ENCODE data around the gene TTYH2.

TTYH2 gene

DNA sequence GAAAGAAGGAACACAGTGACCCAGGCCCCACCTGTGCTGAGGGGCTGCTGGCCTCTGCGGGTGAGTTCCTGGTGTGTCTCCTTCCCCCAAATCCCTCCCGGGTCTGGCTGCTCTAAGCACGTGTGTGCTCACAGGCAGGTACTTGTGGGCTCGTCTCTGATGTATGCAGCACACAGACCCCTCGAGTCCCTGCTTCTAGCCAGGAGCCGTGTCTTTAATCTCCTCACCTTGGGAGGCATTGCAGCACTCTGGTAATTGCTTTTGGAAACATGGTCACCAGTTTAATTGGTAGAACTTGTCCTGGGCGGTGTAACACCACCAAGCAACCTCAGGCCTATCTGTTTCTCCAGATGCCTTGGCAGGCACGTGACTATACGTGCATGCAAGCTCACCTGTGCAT is 18.7 kb upstream of the TTYH2 start:
- TF ChIP-seq CTCF (IDR thresholded peaks at IDR 0.05; ENCODE audit: low read depth, low read length) = no peak
- no peak for DNase-seq (ENCODE audit: low read depth in 2 of 2)

DNA sequence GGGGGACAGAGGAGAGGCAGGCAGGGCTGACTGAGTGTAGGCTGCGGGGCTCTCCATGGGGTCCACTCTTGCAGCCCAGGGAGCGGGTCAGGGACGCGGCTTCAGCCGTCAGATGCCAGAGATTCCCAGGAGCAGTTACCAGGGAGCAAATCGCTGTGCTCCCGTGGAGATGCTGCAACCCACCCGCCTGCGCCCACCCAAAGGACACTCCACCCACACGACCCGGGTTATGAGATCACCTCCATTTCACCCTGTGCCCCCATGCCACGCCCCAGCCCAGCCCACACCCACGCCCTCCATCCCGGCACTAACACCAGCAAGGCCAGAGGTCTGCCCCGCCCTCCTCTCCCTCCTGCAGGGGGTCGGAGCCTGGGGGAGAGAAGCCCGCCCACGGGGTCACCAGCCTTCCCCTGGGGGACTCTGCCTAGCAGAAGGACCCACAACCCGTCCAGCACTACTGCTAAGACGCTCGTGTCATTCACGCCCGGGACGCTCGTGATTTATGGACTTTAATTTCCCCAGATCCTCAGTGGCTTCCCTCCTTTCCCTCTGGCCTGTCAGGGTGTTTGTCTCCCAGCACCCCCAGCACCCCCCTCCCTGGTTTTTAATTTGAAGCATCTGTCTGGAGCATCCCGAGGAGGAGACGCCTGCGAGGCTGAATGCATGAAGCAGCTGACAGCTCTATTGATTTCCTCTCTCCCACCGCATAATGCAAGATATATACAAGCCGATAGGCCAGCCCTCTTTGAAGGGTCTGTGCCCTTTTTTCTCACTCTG is 16.6 kb upstream of the TTYH2 start:
- no peak for DNase-seq (ENCODE audit: low read depth in 2 of 2)
- H3K4me3 ChIP-seq (replicated peaks in 1 of 2; ENCODE audit: low read depth in 2 of 2, low read length in 2 of 2) = no peak overlapping the region
- TF ChIP-seq CTCF (IDR thresholded peaks at IDR 0.05; ENCODE audit: low read depth, low read length) = no peak

More for the DNA sequence above, 18.7 kb upstream of the TTYH2 start:
- no peak overlapping the region for H3K4me3 ChIP-seq (replicated peaks in 1 of 2; ENCODE audit: low read depth in 2 of 2, low read length in 2 of 2)

DNA sequence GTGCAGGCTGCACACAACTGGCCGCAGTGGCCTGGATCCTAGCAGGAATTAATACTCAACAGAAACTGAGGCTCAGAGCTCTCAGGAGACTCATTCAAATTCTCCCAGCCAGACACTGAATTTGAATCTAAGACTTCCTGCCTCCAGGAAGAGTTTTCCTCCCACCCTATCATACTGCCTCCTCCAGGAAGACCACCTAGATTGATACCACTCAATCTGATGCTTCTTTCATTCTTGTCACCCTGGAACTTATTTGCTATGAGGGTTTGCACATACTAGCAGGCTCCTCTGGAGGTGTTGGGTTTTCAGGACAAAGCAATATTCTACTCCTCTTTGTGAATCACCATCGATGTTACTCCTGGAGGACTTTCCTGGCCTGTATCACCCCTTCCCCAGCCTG is 15.6 kb upstream of the TTYH2 start:
- no peak for TF ChIP-seq CTCF (IDR thresholded peaks at IDR 0.05; ENCODE audit: low read depth, low read length)
- DNase-seq (ENCODE audit: low read depth in 2 of 2) = no peak
- no peak overlapping the region for H3K4me3 ChIP-seq (replicated peaks in 1 of 2; ENCODE audit: low read depth in 2 of 2, low read length in 2 of 2)

DNA sequence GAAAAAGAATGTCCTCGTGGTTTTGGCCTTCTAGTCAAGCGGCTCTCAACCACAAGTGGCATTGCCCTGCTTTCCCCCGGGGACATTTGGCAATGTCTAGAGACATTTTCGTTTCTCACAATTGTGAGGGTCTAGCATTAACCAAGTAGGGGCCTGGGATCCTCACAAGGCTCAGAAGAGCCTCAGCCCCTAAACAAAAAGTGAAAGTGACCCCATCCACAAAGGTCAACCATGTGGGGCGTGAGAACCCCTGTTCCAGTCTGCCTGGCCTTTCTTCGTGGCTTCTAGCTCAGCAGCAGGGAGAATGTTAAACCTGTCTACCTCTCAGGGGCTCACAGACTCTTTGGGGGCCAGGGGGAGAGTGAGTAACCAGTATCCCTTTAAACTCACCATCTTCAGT is 14.7 kb upstream of the TTYH2 start:
- no peak for TF ChIP-seq CTCF (IDR thresholded peaks at IDR 0.05; ENCODE audit: low read depth, low read length)
- no peak for DNase-seq (ENCODE audit: low read depth in 2 of 2)
- H3K4me3 ChIP-seq (replicated peaks in 1 of 2; ENCODE audit: low read depth in 2 of 2, low read length in 2 of 2) = no peak overlapping the region

- no peak overlapping the region for H3K4me3 ChIP-seq (replicated peaks in 1 of 2; ENCODE audit: low read depth in 2 of 2, low read length in 2 of 2)
- peak; percentile 61 for DNase-seq (ENCODE audit: low read depth in 2 of 2)
- TF ChIP-seq CTCF (IDR thresholded peaks at IDR 0.05; ENCODE audit: low read depth, low read length) = peak; percentile 99
Observed at GRCh38 chr17:74199306-74200092, 13.9 kb upstream of the TTYH2 start.

GRCh38 chr17:74200112-74200511 is 13.3 kb upstream of the TTYH2 start:
- TF ChIP-seq CTCF (IDR thresholded peaks at IDR 0.05; ENCODE audit: low read depth, low read length) = no peak
- H3K4me3 ChIP-seq (replicated peaks in 1 of 2; ENCODE audit: low read depth in 2 of 2, low read length in 2 of 2) = no peak overlapping the region
- DNase-seq (ENCODE audit: low read depth in 2 of 2) = no peak

All from cardiac fibroblast (primary cell).